Thyroid gland (tissue), 4 donors: ENCODE results near the gene NBL1.

Source experiments
- CTCF ChIP-seq, 6 experiments: fragments of 200-600 bp in 3 of 6; fragments of 450-650 bp in 3 of 6; sonication (generic) in 3 of 6; IDR thresholded peaks; one replicate each; pipeline ENCODE4 v1.5.1; 2016 to 2019; ENCODE audit warnings: antibody characterized with exemption in 6 of 6, mild to moderate bottlenecking in 2 of 6, inconsistent platforms in 1 of 6, moderate library complexity in 1 of 6
- POLR2A ChIP-seq, 2 donors: fragments of 450-650 bp; IDR thresholded peaks; one replicate each; pipeline ENCODE4 v1.6.1; 2017; ENCODE audit warnings: antibody characterized with exemption in 2 of 2, mild to moderate bottlenecking in 2 of 2, moderate library complexity in 1 of 2

GRCh38 chr1:19597496-19598309, 46.4 kb upstream of the NBL1 start:
- TF ChIP-seq POLR2A (IDR thresholded peaks at IDR 0.05) (no peak), CTCF (IDR thresholded peaks at IDR 0.05) (no peak)
